Suppressor macrophage (primary cell): ENCODE measurements around the gene IQUB.
"Not testable (repeated sequence)": the region's sequence is repeated elsewhere in the genome, so short reads cannot be mapped to it uniquely, and the experiment has no call there.

Source experiments
- DNase-seq, 4 experiments: peaks; one replicate each; pipeline ENCODE4 v3.0.0-alpha.2; 2020 to 2022

Gene IQUB

DNA sequence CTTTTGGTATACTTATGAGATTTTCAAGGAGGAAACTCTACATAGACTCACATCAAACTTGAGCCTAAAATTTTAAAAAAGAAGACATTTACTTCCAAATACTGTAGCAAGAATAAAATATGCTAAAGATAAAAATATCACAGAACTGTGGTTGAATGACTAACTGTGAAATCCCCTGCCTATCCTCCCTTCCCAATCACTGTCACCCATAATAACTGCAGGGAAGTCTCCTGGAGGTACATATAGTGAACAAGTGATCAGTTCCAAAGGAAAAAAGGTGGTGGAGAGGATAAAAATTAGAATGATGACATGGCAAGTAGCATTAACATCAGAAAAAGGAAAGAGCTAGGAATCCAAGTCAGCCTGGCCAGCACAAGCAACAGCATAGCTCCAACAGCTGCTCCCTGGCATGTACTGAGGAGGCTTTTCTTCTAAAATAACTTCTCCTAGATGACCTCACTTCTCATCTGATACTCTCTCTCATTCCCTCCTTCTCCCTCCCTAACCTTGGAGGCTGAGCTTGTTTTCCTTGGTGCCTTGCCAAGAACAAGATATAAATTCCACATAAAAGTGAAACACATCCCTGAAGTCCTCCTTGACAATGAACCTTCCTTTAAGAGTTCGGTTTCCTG is 124.0 kb downstream of the IQUB start:
- DNase-seq, result no peak

DNA sequence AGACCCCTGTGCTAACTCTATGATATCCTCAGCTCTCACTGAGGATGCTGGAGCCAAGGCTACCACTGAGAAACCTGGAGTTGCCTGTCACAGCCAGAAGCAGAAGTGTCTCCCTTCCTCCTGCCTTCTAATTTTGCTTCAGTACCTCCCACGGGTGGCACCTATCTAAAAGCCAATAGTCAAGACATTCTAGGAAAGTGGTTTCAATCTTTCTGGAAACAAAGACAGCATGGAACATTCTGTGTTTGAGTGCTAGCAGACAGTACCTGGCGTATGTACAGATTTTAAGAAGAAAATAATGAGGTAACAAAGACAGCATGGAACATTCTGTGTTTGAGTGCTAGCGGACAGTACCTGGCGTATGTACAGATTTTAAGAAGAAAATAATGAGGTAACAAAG is 126.4 kb downstream of the IQUB start:
- DNase-seq, result not testable (repeated sequence)
